Measurements from ENCODE around the gene LIMCH1.

GRCh38 chr4:41505161-41505661 is 32.7 kb upstream of the LIMCH1 start:
- TF ChIP-seq CTCF (IDR thresholded peaks at IDR 0.05) (no peak), TCF12 (IDR thresholded peaks at IDR 0.05) (no peak), TAF1 (IDR thresholded peaks at IDR 0.05; ENCODE audit: borderline replicate concordance, low read depth, low read length) (no peak), RXRA (IDR thresholded peaks at IDR 0.05; ENCODE audit: borderline replicate concordance, low read depth) (no peak), MXI1 (IDR thresholded peaks at IDR 0.05; ENCODE audit: low read depth, low read length) (no peak), MAX (IDR thresholded peaks at IDR 0.05; ENCODE audit: low read depth) (no peak), EP300 (IDR thresholded peaks at IDR 0.05; ENCODE audit: borderline replicate concordance in 1 of 2, low read depth in 1 of 2, low read length in 1 of 2) (peak in 1 of 2 experiments; percentile 68; a peak in 2 of 4 replicates), EZH2phosphoT487 (IDR thresholded peaks at IDR 0.05; ENCODE audit: borderline replicate concordance, low read depth) (no peak)
